C4-2B (cell line): ENCODE results near the gene KRTAP4-6.
"Not testable (repeated sequence)": the region's sequence is repeated elsewhere in the genome, so short reads cannot be mapped to it uniquely, and the experiment has no call there.

ENCODE experiments used
- H3K27ac ChIP-seq: fragments of 450-650 bp; 2 replicates; pipeline ENCODE4 v1.5.1; 2017
- ZFX ChIP-seq: fragments of 450-650 bp; IDR thresholded peaks from 2 replicates; pipeline ENCODE4 v1.6.1; 2017
- TF ChIP-seq, protein P1 (sequence below): fragments of 450-650 bp; conservative IDR thresholded peaks from 2 replicates; pipeline ENCODE4 v1.5.1; 2017; ENCODE audit warnings: mild to moderate bottlenecking

The KRTAP4-6 gene

DNA sequence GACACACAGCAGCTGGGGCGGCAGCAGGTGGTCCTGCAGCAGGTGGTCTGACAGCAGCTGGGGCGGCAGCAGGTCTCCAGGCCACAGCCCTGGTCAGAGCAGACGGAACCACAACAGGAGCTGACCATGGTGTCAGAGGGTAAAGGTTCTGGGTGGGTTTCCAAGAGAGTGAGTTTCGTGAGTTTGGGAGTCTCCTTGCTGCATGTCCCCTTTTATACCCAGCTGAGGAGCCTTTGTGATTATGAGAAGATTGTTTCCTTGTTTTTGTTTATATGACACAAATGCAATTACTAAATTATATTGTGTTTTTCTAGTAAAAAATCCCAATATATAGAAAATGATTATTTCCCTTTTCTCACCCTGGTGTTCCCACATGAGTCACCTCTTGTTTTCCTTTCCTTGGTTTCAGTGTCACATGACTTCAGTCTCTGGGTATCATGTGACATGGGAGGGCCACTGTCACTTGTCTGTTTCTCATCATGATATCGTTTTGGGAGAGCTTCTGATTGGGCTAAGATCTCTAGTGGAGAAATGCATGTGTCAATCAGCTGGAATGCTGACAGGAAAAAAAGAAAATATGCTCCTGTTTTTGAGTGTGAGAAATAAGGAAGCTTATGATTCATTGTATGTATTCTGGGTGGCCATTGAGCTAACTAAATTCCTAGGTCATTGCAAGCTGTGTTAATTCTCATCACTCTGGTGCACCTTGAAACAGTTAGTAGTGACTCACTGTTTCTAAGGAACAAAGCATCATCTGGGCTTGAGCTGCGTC lies at the start of gene KRTAP4-6:
Gene KRTAP4-6 (minus strand): TSS at position 185 of the 772 bp plus-strand sequence. CDS start 57 bp downstream, at position 128.
- H3K27ac ChIP-seq: no peak within 1 kb of the TSS
- no peak for TF ChIP-seq ZFX
- TF ChIP-seq, protein P1, sequence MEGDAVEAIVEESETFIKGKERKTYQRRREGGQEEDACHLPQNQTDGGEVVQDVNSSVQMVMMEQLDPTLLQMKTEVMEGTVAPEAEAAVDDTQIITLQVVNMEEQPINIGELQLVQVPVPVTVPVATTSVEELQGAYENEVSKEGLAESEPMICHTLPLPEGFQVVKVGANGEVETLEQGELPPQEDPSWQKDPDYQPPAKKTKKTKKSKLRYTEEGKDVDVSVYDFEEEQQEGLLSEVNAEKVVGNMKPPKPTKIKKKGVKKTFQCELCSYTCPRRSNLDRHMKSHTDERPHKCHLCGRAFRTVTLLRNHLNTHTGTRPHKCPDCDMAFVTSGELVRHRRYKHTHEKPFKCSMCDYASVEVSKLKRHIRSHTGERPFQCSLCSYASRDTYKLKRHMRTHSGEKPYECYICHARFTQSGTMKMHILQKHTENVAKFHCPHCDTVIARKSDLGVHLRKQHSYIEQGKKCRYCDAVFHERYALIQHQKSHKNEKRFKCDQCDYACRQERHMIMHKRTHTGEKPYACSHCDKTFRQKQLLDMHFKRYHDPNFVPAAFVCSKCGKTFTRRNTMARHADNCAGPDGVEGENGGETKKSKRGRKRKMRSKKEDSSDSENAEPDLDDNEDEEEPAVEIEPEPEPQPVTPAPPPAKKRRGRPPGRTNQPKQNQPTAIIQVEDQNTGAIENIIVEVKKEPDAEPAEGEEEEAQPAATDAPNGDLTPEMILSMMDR: no peak

DNA sequence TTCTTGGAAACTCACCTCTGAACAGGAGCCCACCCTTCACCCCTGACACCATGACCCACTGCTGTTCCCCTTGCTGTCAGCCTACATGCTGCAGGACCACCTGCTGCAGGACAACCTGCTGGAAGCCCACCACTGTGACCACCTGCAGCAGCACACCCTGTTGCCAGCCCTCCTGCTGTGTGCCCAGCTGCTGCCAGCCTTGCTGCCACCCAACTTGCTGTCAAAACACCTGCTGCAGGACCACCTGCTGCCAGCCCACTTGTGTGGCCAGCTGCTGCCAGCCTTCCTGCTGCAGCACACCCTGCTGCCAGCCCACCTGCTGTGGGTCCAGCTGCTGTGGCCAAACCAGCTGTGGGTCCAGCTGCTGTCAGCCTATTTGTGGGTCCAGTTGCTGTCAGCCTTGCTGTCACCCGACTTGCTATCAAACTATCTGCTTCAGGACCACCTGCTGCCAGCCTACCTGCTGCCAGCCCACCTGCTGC lies 49.5 kb upstream of the KRTAP4-6 start, which contains the start of gene KRTAP9-1:
Gene KRTAP9-1 (plus strand): TSS at position 51 of the 482 bp plus-strand sequence. CDS start 0 bp downstream, at position 51.
- H3K27ac ChIP-seq: not testable (repeated sequence)

DNA sequence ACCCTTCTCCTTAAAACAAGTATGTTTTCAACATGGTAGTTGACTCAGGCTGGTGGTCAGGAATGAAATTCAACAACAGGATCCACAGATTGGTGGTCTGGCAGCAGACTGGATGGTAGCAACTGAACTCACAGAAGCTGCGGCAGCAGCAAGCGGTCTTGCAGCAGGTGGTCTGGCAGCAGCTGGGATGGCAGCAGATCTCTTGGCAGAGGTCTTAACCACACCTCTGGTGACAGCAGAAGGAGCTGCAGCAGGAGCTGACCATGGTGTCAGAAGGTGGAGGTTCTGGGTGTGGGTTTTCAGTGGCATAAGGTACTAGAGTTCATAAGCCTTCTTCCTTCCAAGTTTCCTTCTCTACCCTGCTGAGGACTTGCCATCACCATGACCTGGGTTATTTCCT lies 46.5 kb upstream of the KRTAP4-6 start:
- H3K27ac ChIP-seq: no peak overlapping the region
- TF ChIP-seq, protein P1: no peak
- TF ChIP-seq ZFX: no peak

DNA sequence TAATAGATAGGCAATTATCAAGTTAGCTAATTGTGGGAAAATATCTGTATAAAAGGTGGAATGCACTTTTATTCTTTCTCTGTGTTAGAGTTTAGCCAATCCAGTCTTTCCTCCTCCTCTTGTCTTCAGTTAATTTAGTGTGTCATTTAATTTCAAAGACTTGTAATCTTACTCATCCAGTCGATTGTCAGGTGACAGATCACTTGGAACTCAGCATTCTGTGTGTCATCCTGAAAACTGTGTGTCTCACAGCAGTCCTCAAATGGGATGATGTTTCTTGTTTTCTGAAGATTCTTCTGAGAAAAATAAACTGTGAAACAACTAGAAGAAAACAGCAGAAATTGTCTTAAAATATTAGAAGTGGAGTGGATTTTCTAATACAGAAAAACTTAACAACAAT lies 44.7 kb upstream of the KRTAP4-6 start:
- no peak overlapping the region for H3K27ac ChIP-seq
- TF ChIP-seq ZFX: no peak
- TF ChIP-seq, protein P1: no peak

DNA sequence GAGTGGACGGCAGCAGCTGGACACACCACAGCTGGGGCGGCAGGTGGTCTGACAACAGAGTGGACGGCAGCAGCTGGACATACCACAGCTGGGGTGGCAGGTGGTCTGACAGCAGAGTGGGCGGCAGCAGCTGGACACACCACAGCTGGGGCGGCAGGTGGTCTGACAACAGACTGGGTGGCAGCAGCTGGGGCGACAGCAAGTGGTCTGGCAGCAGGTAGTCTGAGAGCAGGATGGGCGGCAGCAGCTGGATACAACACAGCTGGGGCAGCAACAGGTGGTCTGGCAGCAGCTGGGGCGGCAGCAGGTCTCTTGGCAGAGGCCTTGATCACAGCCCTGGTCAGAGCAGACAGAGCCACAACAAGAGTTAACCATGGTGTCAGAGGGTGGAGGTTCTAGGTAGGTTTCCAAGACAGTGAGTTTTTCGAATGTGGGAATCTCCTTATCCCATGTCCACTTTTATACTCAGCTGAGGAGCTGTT lies 44.2 kb upstream of the KRTAP4-6 start, which contains the start of gene KRTAP4-1:
Gene KRTAP4-1 (minus strand): TSS at position 432 of the 482 bp plus-strand sequence. CDS start 57 bp downstream, at position 375.
- no peak within 1 kb of the TSS for H3K27ac ChIP-seq
- no peak for TF ChIP-seq ZFX
- TF ChIP-seq, protein P1: no peak

DNA sequence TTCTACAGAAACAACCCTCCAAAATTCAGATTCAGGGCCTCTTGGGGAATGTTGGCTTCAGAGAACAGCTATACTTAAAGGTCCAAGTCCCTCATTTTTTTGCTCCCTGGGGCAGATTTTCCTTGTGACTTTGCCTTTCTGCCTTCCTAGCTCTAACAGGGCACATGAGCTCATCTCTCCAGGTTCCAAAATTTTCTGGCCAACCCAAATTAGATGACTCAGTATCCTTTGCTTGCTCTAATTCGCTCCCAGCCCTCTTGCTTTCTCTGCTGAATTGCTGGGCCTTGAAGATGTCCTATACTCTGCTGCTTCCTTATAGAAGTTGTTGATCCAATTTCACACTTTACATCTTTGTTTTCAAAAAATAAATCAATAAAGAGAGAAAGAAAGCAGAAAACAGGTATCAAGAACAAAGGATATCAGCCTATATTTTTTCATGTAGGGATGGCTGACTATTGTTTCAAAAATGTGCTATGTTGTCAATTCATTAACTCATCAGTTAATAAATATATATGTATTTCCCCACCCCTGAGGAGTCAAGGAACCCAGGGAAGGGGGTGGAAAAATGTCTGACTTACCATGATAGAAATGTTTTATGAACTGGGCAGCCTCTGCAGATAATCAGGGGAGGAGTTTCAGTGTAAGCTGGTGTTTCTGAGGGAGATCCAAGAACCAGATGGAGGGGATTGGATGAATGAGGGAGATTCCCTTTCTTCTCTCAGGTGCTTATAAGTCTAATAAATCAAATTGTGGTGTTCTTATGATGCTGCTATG lies 38.7 kb upstream of the KRTAP4-6 start:
- H3K27ac ChIP-seq: no peak overlapping the region
- TF ChIP-seq, protein P1: no peak
- TF ChIP-seq ZFX: no peak

DNA sequence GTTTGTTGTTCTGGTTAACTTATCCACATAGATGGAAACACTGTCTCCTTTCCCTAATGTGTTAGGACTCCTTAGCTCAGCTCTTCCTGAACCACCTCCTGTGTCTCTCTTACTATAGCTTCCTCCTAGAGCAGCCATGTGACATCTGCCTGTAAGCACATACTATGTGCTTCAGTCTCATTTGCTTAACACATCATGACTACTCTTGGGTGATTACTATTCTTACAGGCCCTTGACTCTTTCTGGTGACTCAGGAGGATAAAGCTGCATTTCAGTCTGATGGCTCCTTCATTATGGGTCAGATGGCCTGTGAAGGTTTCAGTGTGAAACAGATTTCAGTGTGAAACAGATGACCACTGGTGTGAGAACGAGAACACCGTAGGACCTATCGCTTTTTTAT lies 38.0 kb upstream of the KRTAP4-6 start:
- no peak for TF ChIP-seq ZFX
- TF ChIP-seq, protein P1: no peak
- no peak overlapping the region for H3K27ac ChIP-seq
